CD4-positive, alpha-beta T cell (primary cell): Measurements from ENCODE around the gene AUTS2. TPM values are rescaled to one million over a fixed set of nuclear protein-coding genes. Genes with fewer than 3 reads are reported as not detected.

Source experiments
- ATAC-seq: fragments of 200-7000 bp; cut with Tn5 transposase; one replicate; pipeline ENCODE4 v1.10.0; 2022; ENCODE audit warnings: mild to moderate bottlenecking; ENCODE audit not compliant: poor library complexity
- CTCF ChIA-PET: fragments of 350-600 bp; sonication (Branson Sonifier 250); formaldehyde crosslinking; loops from one replicate; lab custom pipeline; 2021; ENCODE audit warnings: antibody characterized with exemption, inconsistent platforms; lab: Charles Lee
- POLR2A ChIA-PET: fragments of 350-600 bp; sonication (Branson Sonifier 250); formaldehyde crosslinking; loops from one replicate; lab custom pipeline; 2021; ENCODE audit warnings: antibody characterized with exemption, inconsistent platforms; lab: Charles Lee
- DNase-seq, 14 experiments: peaks; one replicate each; pipeline ENCODE4 v3.0.0-alpha.2; 2013 to 2020; ENCODE audit warnings: mixed read lengths in 2 of 14
- H3K27ac ChIP-seq, 2 donors: one replicate each; pipeline versions ENCODE4 v1.5.1 to v1.7.0; 2013; ENCODE audit warnings: low read length in 2 of 2, low read depth in 1 of 2, mild to moderate bottlenecking in 1 of 2
- H3K27me3 ChIP-seq, 2 experiments: 1 replicate in 1 of 2; 2 replicates in 1 of 2; pipeline versions ENCODE4 v1.6.1 to v1.7.0; 2013; ENCODE audit warnings: low read length in 2 of 2, control low read depth in 1 of 2, mild to moderate bottlenecking in 1 of 2, moderate library complexity in 1 of 2; ENCODE audit not compliant: insufficient read depth in 2 of 2, control insufficient read depth in 1 of 2
- H3K36me3 ChIP-seq: one replicate; pipeline ENCODE4 v1.6.1; 2013; ENCODE audit warnings: low read length, control low read depth; ENCODE audit not compliant: insufficient read depth
- H3K4me1 ChIP-seq: one replicate; pipeline ENCODE4 v1.6.1; 2013; ENCODE audit warnings: low read length, control low read depth; ENCODE audit not compliant: insufficient read depth
- H3K4me3 ChIP-seq: one replicate; pipeline ENCODE4 v1.5.1; 2013; ENCODE audit warnings: mild to moderate bottlenecking, low read length, moderate library complexity
- H3K9me3 ChIP-seq, 2 experiments: 1 replicate in 1 of 2; 2 replicates in 1 of 2; pipeline versions ENCODE4 v1.6.1 to v1.7.0; 2013; ENCODE audit warnings: low read length in 2 of 2, mild to moderate bottlenecking in 2 of 2, control low read depth in 1 of 2, moderate library complexity in 1 of 2; ENCODE audit not compliant: control insufficient read depth in 1 of 2, insufficient read depth in 1 of 2
- H3K27ac Mint-ChIP-seq: one replicate; pipeline ENCODE4 v1.8.0; 2020; ENCODE audit warnings: mixed read lengths
- H3K27me3 Mint-ChIP-seq: one replicate; pipeline ENCODE4 v1.8.0; 2021; ENCODE audit warnings: mixed read lengths
- H3K36me3 Mint-ChIP-seq: one replicate; pipeline ENCODE4 v1.8.0; 2021; ENCODE audit warnings: low read depth, mixed read lengths
- H3K4me1 Mint-ChIP-seq: one replicate; pipeline ENCODE4 v1.8.0; 2021; ENCODE audit warnings: low read depth, mixed read lengths
- H3K4me3 Mint-ChIP-seq: one replicate; pipeline ENCODE4 v1.8.0; 2020; ENCODE audit warnings: mild to moderate bottlenecking, mixed read lengths
- H3K9me3 Mint-ChIP-seq: one replicate; pipeline ENCODE4 v1.8.0; 2020; ENCODE audit warnings: mixed read lengths
- intact Hi-C, 2 experiments: fragments of 100-400 bp; cut with DNase I in 1 of 2; cut with micrococcal nuclease in 1 of 2; formaldehyde crosslinking; loops; one replicate each; pipeline versions ENCODE4 v1.15.1 to v1.9.0; 2023 to 2025; cut with DNase I, micrococcal nuclease
- total RNA-seq, 174 experiments: library from RNA in 2 of 174; stranded (reverse) in 2 of 174; gene quantifications; one replicate each; pipeline ENCODE4 v1.2.3 and lab custom pipeline; 2021 to 2026
- TF ChIP-seq, protein P1 (sequence below): fragments of 200-600 bp; IDR thresholded peaks from one replicate; pipeline ENCODE4 v1.8.0; 2022; ENCODE audit warnings: antibody characterized with exemption, mild to moderate bottlenecking

Gene AUTS2
- total RNA-seq, 2 experiments from 2014 or later, result 43.6 to 47.6 TPM

DNA sequence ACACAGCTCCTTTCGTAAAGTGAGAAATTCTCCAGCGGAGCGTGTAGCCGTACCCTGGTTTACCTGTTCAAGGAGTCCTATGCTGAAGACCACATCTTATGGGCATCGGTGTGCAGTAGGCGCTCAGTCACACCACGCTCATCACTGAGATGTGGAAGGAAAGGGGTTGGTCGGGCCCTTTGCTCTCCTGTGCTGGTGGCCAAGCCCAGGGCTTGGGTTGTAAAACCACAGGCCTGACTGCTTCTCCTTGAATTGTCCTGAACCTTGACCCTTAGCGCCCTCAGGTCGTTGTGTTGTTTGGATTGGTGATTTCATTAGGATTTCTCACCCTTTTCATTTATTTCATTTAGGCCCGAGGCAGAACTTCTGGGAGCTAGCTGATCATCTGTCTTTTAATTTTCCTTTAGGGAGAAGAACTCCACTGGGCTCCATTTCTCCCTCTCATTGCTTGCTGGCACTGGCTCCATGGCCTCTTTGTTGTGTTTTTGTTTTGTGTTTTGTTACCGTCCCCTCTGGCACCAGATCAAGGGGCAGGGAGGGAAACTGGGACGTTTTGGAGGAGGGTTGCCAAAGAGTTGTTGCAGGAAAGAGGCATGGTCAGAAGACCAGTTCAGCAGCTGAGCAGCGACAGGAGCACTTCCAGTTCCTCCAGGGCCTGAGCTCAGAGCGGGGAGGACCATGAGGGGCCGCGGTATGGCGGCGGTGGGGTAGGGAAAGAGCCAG is 1022.2 kb downstream of the AUTS2 start:
- POLR2A ChIA-PET, result no interaction called here
- intact Hi-C loops, result no loop called here
- H3K27me3 ChIP-seq, result no peaks in the 10 kb centered on the region
- Mint-ChIP-seq H3K27me3 (no peaks in the 10 kb centered on the region), H3K27ac (no peak overlapping the region), H3K4me3 (no peak overlapping the region), H3K36me3 (no peaks in the 10 kb centered on the region), H3K4me1 (no peaks in the 10 kb centered on the region), H3K9me3 (no peaks in the 10 kb centered on the region)
- H3K4me3 ChIP-seq, result no peak overlapping the region
- DNase-seq (no peak), ATAC-seq (no peak)
- no peak overlapping the region for H3K27ac ChIP-seq
- no peaks in the 10 kb centered on the region for H3K36me3 ChIP-seq
- H3K4me1 ChIP-seq, result no peaks in the 10 kb centered on the region
- CTCF ChIA-PET, result interaction anchor here (0.6 kb wide), 1 partner anchor 431 kb away, joined by 3 read pairs; no protein-coding TSS in a partner anchor
- TF ChIP-seq, protein P1, sequence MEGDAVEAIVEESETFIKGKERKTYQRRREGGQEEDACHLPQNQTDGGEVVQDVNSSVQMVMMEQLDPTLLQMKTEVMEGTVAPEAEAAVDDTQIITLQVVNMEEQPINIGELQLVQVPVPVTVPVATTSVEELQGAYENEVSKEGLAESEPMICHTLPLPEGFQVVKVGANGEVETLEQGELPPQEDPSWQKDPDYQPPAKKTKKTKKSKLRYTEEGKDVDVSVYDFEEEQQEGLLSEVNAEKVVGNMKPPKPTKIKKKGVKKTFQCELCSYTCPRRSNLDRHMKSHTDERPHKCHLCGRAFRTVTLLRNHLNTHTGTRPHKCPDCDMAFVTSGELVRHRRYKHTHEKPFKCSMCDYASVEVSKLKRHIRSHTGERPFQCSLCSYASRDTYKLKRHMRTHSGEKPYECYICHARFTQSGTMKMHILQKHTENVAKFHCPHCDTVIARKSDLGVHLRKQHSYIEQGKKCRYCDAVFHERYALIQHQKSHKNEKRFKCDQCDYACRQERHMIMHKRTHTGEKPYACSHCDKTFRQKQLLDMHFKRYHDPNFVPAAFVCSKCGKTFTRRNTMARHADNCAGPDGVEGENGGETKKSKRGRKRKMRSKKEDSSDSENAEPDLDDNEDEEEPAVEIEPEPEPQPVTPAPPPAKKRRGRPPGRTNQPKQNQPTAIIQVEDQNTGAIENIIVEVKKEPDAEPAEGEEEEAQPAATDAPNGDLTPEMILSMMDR, result no peak
- peaks cover 0 to 5% of the 10 kb centered on the region in 2 experiments for H3K9me3 ChIP-seq

GRCh38 chr7:70621954-70622600 is 1023.8 kb downstream of the AUTS2 start:
- intact Hi-C loops, result no loop called here
- H3K9me3 Mint-ChIP-seq, result no peaks in the 10 kb centered on the region
- no peaks in the 10 kb centered on the region for H3K36me3 Mint-ChIP-seq
- Histone ChIP-seq H3K4me1 (no peaks in the 10 kb centered on the region), H3K27me3 (no peaks in the 10 kb centered on the region), H3K4me3 (no peak overlapping the region), H3K36me3 (no peaks in the 10 kb centered on the region), H3K9me3 (peaks cover 0 to 5% of the 10 kb centered on the region in 2 experiments), H3K27ac (no peak overlapping the region)
- H3K4me3 Mint-ChIP-seq, result no peak overlapping the region
- no peak for ATAC-seq
- H3K27ac Mint-ChIP-seq, result no peak overlapping the region
- no peak for DNase-seq
- no peaks in the 10 kb centered on the region for H3K27me3 Mint-ChIP-seq
- H3K4me1 Mint-ChIP-seq, result no peaks in the 10 kb centered on the region
- CTCF ChIA-PET, result no interaction called here
- POLR2A ChIA-PET, result interaction anchor here (0.6 kb wide), 1 partner anchor 37 kb away, joined by 3 read pairs; no protein-coding TSS in a partner anchor
- TF ChIP-seq, protein P1, result no peak

DNA sequence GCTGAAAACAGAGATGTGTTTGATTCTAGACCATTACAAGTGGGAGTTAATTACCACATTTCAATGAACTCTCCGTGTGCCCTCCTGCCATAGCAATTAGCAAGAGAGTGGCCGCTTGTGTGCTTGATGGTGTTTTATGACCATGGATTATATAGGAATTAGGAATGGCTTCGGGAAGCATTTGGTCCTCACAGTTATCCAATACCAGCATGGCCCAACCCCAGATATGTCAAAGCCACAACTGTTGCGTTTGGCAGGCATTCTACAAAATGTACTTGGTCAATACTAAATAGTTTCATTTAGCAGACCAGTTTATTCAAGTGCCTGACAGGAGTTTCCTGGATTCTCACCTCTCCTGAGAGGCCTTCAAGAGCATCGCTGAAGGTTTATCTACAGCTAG is 1024.7 kb downstream of the AUTS2 start:
- Histone ChIP-seq H3K9me3 (peaks cover 0 to 5% of the 10 kb centered on the region in 2 experiments), H3K27ac (no peak overlapping the region), H3K4me3 (no peak overlapping the region), H3K4me1 (no peaks in the 10 kb centered on the region), H3K27me3 (no peaks in the 10 kb centered on the region), H3K36me3 (no peaks in the 10 kb centered on the region)
- Mint-ChIP-seq H3K9me3 (no peaks in the 10 kb centered on the region), H3K27me3 (no peaks in the 10 kb centered on the region), H3K27ac (no peak overlapping the region), H3K4me3 (no peak overlapping the region), H3K36me3 (no peaks in the 10 kb centered on the region), H3K4me1 (no peaks in the 10 kb centered on the region)
- DNase-seq (no peak), ATAC-seq (no peak)
- intact Hi-C loops, result no loop called here
- TF ChIP-seq, protein P1, result no peak
- ChIA-PET CTCF (no interaction called here), POLR2A (interaction anchor here (0.6 kb wide), 1 partner anchor 38 kb away, joined by 3 read pairs; no protein-coding TSS in a partner anchor)
